ENCODE measurements around the gene C1orf198. TPM values are rescaled to one million over a fixed set of nuclear protein-coding genes. Genes with fewer than 3 reads are reported as not detected.
A peak's percentile ranks its signal among the peaks of the same experiment; 100 is the strongest.

C1orf198 gene
- total and polyA plus RNA-seq, 4 experiments from 2014 or later: 4.2 to 5.0 (median 4.6) TPM

- Mint-ChIP-seq H3K36me3 (peaks cover 3 to 4% of the 10 kb centered on the region in 2 donors), H3K27ac (no peak overlapping the region), H3K27me3 (peaks cover 0 to 7% of the 10 kb centered on the region in 2 donors), H3K9me3 (peaks cover 0 to 34% (median 21%) of the 10 kb centered on the region in 8 donors), H3K4me1 (no peaks in the 10 kb centered on the region), H3K4me3 (no peak overlapping the region)
- CTCF ChIA-PET (ENCODE audit: partially characterized antibody): no interaction called here
- Histone ChIP-seq H3K27ac (ENCODE audit: low read depth, low read length) (no peak overlapping the region), H3K27me3 (ENCODE audit: insufficient read depth, low read length) (no peaks in the 10 kb centered on the region), H3K4me1 (ENCODE audit: insufficient read depth, low read length) (no peaks in the 10 kb centered on the region), H3K4me3 (ENCODE audit: low read length in 2 of 2) (no peak overlapping the region), H3K9me3 (ENCODE audit: control insufficient read depth in 1 of 2, low read length in 2 of 2) (no peaks in the 10 kb centered on the region), H3K36me3 (ENCODE audit: insufficient read depth, low read length) (no peaks in the 10 kb centered on the region)
- intact Hi-C loops (cut with micrococcal nuclease): no loop called here
- POLR2A ChIA-PET (ENCODE audit: partially characterized antibody): no interaction called here
- no peak for DNase-seq
Measured at GRCh38 chr1:230812568-230812967, 55.8 kb downstream of the C1orf198 start.

GRCh38 chr1:230809256-230809990 lies 58.9 kb downstream of the C1orf198 start:
- no peaks in the 10 kb centered on the region for H3K4me1 Mint-ChIP-seq
- intact Hi-C loops (cut with micrococcal nuclease): no loop called here
- Histone ChIP-seq H3K36me3 (ENCODE audit: insufficient read depth, low read length) (no peaks in the 10 kb centered on the region), H3K27ac (ENCODE audit: low read depth, low read length) (no peak overlapping the region), H3K9me3 (ENCODE audit: control insufficient read depth in 1 of 2, low read length in 2 of 2) (no peaks in the 10 kb centered on the region), H3K4me3 (ENCODE audit: low read length in 2 of 2) (no peak overlapping the region), H3K27me3 (ENCODE audit: insufficient read depth, low read length) (no peaks in the 10 kb centered on the region), H3K4me1 (ENCODE audit: insufficient read depth, low read length) (no peaks in the 10 kb centered on the region)
- H3K4me3 Mint-ChIP-seq: no peak overlapping the region
- ChIA-PET CTCF (ENCODE audit: partially characterized antibody) (interaction anchor here (0.7 kb wide), 1 partner anchor 282 kb away, joined by 3 read pairs; no protein-coding TSS in a partner anchor), POLR2A (ENCODE audit: partially characterized antibody) (no interaction called here)
- peaks cover 0 to 29% (median 21%) of the 10 kb centered on the region in 8 donors for H3K9me3 Mint-ChIP-seq
- DNase-seq: no peak
- no peak overlapping the region for H3K27ac Mint-ChIP-seq
- peaks cover 0 to 7% of the 10 kb centered on the region in 2 donors for H3K27me3 Mint-ChIP-seq
- peaks cover 3 to 4% of the 10 kb centered on the region in 2 donors for H3K36me3 Mint-ChIP-seq

DNA sequence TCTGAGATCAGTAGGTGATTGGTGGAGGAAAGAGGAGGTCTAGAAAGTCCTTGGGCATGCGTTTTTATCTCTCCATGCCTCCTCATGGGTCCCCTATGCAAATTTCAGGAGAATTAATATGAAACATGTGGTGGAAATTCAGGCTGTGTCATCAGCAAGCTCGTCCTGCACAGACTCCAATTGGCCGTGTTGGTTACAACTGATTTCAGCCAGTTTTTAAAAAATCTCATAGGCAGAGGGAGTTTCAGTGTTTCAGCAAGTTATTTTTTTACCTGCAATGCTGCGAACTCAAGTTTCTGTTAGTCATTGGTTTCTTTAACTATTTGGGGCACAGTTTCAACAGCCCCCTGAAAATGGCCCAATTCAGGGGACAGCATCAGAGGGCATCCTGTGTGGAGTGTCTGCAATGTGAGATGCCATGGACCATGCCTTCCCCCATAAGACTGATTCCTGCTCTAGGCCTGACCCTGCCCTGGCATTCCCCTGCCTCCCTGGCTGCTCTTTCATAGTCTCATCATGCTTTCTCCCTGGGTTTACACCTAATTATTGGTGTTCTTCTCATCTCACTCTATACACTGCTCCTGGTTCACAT lies 59.9 kb downstream of the C1orf198 start:
- H3K36me3 Mint-ChIP-seq: peaks cover 3 to 4% of the 10 kb centered on the region in 2 donors
- CTCF ChIA-PET (ENCODE audit: partially characterized antibody): no interaction called here
- intact Hi-C loops (cut with micrococcal nuclease): no loop called here

GRCh38 chr1:230807561-230808280 lies 60.6 kb downstream of the C1orf198 start:
- Histone ChIP-seq H3K36me3 (ENCODE audit: insufficient read depth, low read length) (no peaks in the 10 kb centered on the region), H3K4me3 (ENCODE audit: low read length in 2 of 2) (no peak overlapping the region), H3K4me1 (ENCODE audit: insufficient read depth, low read length) (no peaks in the 10 kb centered on the region), H3K27me3 (ENCODE audit: insufficient read depth, low read length) (no peaks in the 10 kb centered on the region), H3K27ac (ENCODE audit: low read depth, low read length) (no peak overlapping the region), H3K9me3 (ENCODE audit: control insufficient read depth in 1 of 2, low read length in 2 of 2) (no peaks in the 10 kb centered on the region)
- Mint-ChIP-seq H3K27me3 (peaks cover 0 to 3% of the 10 kb centered on the region in 2 donors), H3K9me3 (peaks cover 0 to 15% (median 9%) of the 10 kb centered on the region in 8 donors), H3K4me3 (no peak overlapping the region), H3K4me1 (no peaks in the 10 kb centered on the region), H3K27ac (no peak overlapping the region), H3K36me3 (peaks cover 3% of the 10 kb centered on the region in 2 donors)
- intact Hi-C loops (cut with micrococcal nuclease): no loop called here
- ChIA-PET CTCF (ENCODE audit: partially characterized antibody) (no interaction called here), POLR2A (ENCODE audit: partially characterized antibody) (no interaction called here)
- no peak for DNase-seq

More for the DNA sequence above, 59.9 kb downstream of the C1orf198 start:
- no peaks in the 10 kb centered on the region for H3K4me1 Mint-ChIP-seq
- H3K27ac ChIP-seq (ENCODE audit: low read depth, low read length): no peak overlapping the region
- H3K36me3 ChIP-seq (ENCODE audit: insufficient read depth, low read length): no peaks in the 10 kb centered on the region
- no peak overlapping the region for H3K4me3 Mint-ChIP-seq
- peaks cover 0 to 22% (median 16%) of the 10 kb centered on the region in 8 donors for H3K9me3 Mint-ChIP-seq
- POLR2A ChIA-PET (ENCODE audit: partially characterized antibody): no interaction called here
- no peaks in the 10 kb centered on the region for H3K4me1 ChIP-seq (ENCODE audit: insufficient read depth, low read length)
- no peaks in the 10 kb centered on the region for H3K9me3 ChIP-seq (ENCODE audit: control insufficient read depth in 1 of 2, low read length in 2 of 2)
- H3K27me3 Mint-ChIP-seq: peaks cover 0 to 3% of the 10 kb centered on the region in 2 donors
- no peak overlapping the region for H3K4me3 ChIP-seq (ENCODE audit: low read length in 2 of 2)
- H3K27ac Mint-ChIP-seq: peak overlapping the region in 1 of 7 donors; percentile 50
- DNase-seq: no peak
- H3K27me3 ChIP-seq (ENCODE audit: insufficient read depth, low read length): no peaks in the 10 kb centered on the region

- no peak overlapping the region for H3K4me3 ChIP-seq (ENCODE audit: low read length in 2 of 2)
- H3K27ac ChIP-seq (ENCODE audit: low read depth, low read length): no peak overlapping the region
- peaks cover under 1 to 6% of the 10 kb centered on the region in 2 donors for H3K27me3 Mint-ChIP-seq
- no peak overlapping the region for H3K4me3 Mint-ChIP-seq
- no peaks in the 10 kb centered on the region for H3K9me3 ChIP-seq (ENCODE audit: control insufficient read depth in 1 of 2, low read length in 2 of 2)
- H3K9me3 Mint-ChIP-seq: peaks cover 0 to 8% (median 3%) of the 10 kb centered on the region in 8 donors
- no peak for DNase-seq
- H3K36me3 ChIP-seq (ENCODE audit: insufficient read depth, low read length): no peaks in the 10 kb centered on the region
- CTCF ChIA-PET (ENCODE audit: partially characterized antibody): no interaction called here
- POLR2A ChIA-PET (ENCODE audit: partially characterized antibody): no interaction called here
- H3K27ac Mint-ChIP-seq: no peak overlapping the region
- intact Hi-C loops (cut with micrococcal nuclease): no loop called here
- H3K4me1 Mint-ChIP-seq: no peaks in the 10 kb centered on the region
- H3K4me1 ChIP-seq (ENCODE audit: insufficient read depth, low read length): no peaks in the 10 kb centered on the region
- H3K27me3 ChIP-seq (ENCODE audit: insufficient read depth, low read length): no peaks in the 10 kb centered on the region
- no peaks in the 10 kb centered on the region for H3K36me3 Mint-ChIP-seq
Measured at GRCh38 chr1:230807029-230807428, 61.3 kb downstream of the C1orf198 start.

GRCh38 chr1:230806552-230806951 lies 61.8 kb downstream of the C1orf198 start:
- no peak overlapping the region for H3K27ac ChIP-seq (ENCODE audit: low read depth, low read length)
- POLR2A ChIA-PET (ENCODE audit: partially characterized antibody): no interaction called here

DNA sequence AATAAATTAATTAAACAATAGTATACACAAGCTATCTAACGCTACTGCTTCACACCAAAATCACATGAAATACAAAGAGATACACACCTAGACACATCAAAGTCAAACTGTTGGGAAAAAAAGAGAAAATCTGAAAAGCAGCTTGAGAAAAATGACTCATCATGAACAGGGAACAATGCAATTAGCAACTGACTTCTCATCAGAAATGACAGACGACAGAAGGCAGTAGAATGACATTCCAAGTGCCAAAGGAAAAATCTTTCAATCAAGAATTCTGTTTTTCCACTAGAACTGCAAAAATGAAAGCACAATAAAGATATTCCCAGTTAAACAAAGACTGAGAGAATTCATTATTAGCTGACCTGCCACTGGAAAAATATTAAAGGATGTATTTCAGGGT lies 63.9 kb downstream of the C1orf198 start:
- peaks cover 8 to 10% of the 10 kb centered on the region in 2 donors for H3K27me3 Mint-ChIP-seq
- no peak overlapping the region for H3K27ac ChIP-seq (ENCODE audit: low read depth, low read length)
- H3K36me3 ChIP-seq (ENCODE audit: insufficient read depth, low read length): no peaks in the 10 kb centered on the region
- no peaks in the 10 kb centered on the region for H3K4me1 Mint-ChIP-seq
- H3K27ac Mint-ChIP-seq: no peak overlapping the region
- ChIA-PET POLR2A (ENCODE audit: partially characterized antibody) (no interaction called here), CTCF (ENCODE audit: partially characterized antibody) (no interaction called here)
- intact Hi-C loops (cut with micrococcal nuclease): no loop called here
- H3K4me1 ChIP-seq (ENCODE audit: insufficient read depth, low read length): no peaks in the 10 kb centered on the region
- peaks cover 0 to 2% (median 0%) of the 10 kb centered on the region in 8 donors for H3K9me3 Mint-ChIP-seq
- no peak overlapping the region for H3K4me3 ChIP-seq (ENCODE audit: low read length in 2 of 2)
- H3K27me3 ChIP-seq (ENCODE audit: insufficient read depth, low read length): no peaks in the 10 kb centered on the region
- H3K9me3 ChIP-seq (ENCODE audit: control insufficient read depth in 1 of 2, low read length in 2 of 2): no peaks in the 10 kb centered on the region
- H3K4me3 Mint-ChIP-seq: no peak overlapping the region
- DNase-seq: no peak
- H3K36me3 Mint-ChIP-seq: no peaks in the 10 kb centered on the region

More at GRCh38 chr1:230806552-230806951, 61.8 kb downstream of the C1orf198 start:
- Mint-ChIP-seq H3K27ac (no peak overlapping the region), H3K27me3 (peaks cover 5 to 8% of the 10 kb centered on the region in 2 donors), H3K36me3 (no peaks in the 10 kb centered on the region), H3K4me1 (no peaks in the 10 kb centered on the region), H3K4me3 (no peak overlapping the region), H3K9me3 (peaks cover 0 to 5% (median under 1%) of the 10 kb centered on the region in 8 donors)
- H3K9me3 ChIP-seq (ENCODE audit: control insufficient read depth in 1 of 2, low read length in 2 of 2): no peaks in the 10 kb centered on the region
- no peaks in the 10 kb centered on the region for H3K27me3 ChIP-seq (ENCODE audit: insufficient read depth, low read length)
- DNase-seq: no peak
- intact Hi-C loops (cut with micrococcal nuclease): no loop called here
- CTCF ChIA-PET (ENCODE audit: partially characterized antibody): no interaction called here
- no peaks in the 10 kb centered on the region for H3K36me3 ChIP-seq (ENCODE audit: insufficient read depth, low read length)
- no peaks in the 10 kb centered on the region for H3K4me1 ChIP-seq (ENCODE audit: insufficient read depth, low read length)
- H3K4me3 ChIP-seq (ENCODE audit: low read length in 2 of 2): no peak overlapping the region

All from CD4-positive, alpha-beta memory T cell (primary cell).